SK-N-SH treated with all-trans-retinoic acid at 6 μM for 48 hours (cell line): Measurements from ENCODE around the gene NUMB.

ENCODE experiments used
- CREB5 ChIP-seq: fragments of 250-450 bp; sonication (Bioruptor Pico); IDR thresholded peaks from 2 replicates; pipeline ENCODE4 v1.5.1; 2020; ENCODE audit warnings: low read depth, mild to moderate bottlenecking, moderate library complexity
- CSDC2 ChIP-seq: fragments of 250-450 bp; sonication (Bioruptor Pico); IDR thresholded peaks from 2 replicates; pipeline ENCODE4 v1.5.0; 2020; ENCODE audit warnings: mild to moderate bottlenecking, moderate library complexity
- OSR1 ChIP-seq: fragments of 250-450 bp; sonication (Bioruptor Pico); IDR thresholded peaks from 2 replicates; pipeline ENCODE4 v1.8.0; 2022; ENCODE audit warnings: moderate library complexity, mild to moderate bottlenecking, inconsistent platforms
- PATZ1 ChIP-seq: fragments of 250-450 bp; sonication (Bioruptor Pico); IDR thresholded peaks from 2 replicates; pipeline ENCODE4 v1.8.0; 2020; ENCODE audit warnings: mild to moderate bottlenecking, moderate library complexity, borderline replicate concordance
- POU6F1 ChIP-seq: fragments of 250-450 bp; sonication (Bioruptor Pico); IDR thresholded peaks from 2 replicates; pipeline ENCODE4 v1.8.0; 2021; ENCODE audit warnings: low read depth, mild to moderate bottlenecking, moderate library complexity, borderline replicate concordance
- PPARA ChIP-seq: fragments of 250-450 bp; sonication (Bioruptor Pico); IDR thresholded peaks from 2 replicates; pipeline ENCODE4 v1.5.0; 2020; ENCODE audit warnings: mild to moderate bottlenecking, borderline replicate concordance
- RARB ChIP-seq: fragments of 250-450 bp; sonication (Bioruptor Pico); IDR thresholded peaks from 2 replicates; pipeline ENCODE4 v1.8.0; 2021; ENCODE audit warnings: mild to moderate bottlenecking, moderate library complexity
- ZC3H10 ChIP-seq: fragments of 250-450 bp; sonication (Bioruptor Pico); IDR thresholded peaks from 2 replicates; pipeline ENCODE4 v1.5.1; 2021; ENCODE audit warnings: mild to moderate bottlenecking, moderate library complexity
- ZFP3 ChIP-seq: fragments of 250-450 bp; sonication (Bioruptor Pico); IDR thresholded peaks from 2 replicates; pipeline ENCODE4 v1.5.0; 2020; ENCODE audit warnings: mild to moderate bottlenecking, moderate library complexity

GRCh38 chr14:73333031-73333430 lies 125.3 kb downstream of the NUMB start:
- no peak for TF ChIP-seq ZFP3 (CRISPR knock-in tag)
- no peak for TF ChIP-seq CSDC2 (CRISPR knock-in tag)
- TF ChIP-seq OSR1, result no peak
- TF ChIP-seq RARB (CRISPR knock-in tag), result no peak
- no peak for TF ChIP-seq POU6F1 (CRISPR knock-in tag)
- TF ChIP-seq ZC3H10 (CRISPR knock-in tag), result no peak
- TF ChIP-seq CREB5 (CRISPR knock-in tag), result no peak
- TF ChIP-seq PPARA (CRISPR knock-in tag), result no peak
- no peak for TF ChIP-seq PATZ1
